HG03460 (cell line): ENCODE data around the gene LRRC26.

ENCODE experiments used
- ATAC-seq: cut with Tn5 transposase; IDR thresholded peaks from one replicate; pipeline ENCODE4 v1.9.1; 2021; ENCODE audit not compliant: unreplicated experiment

Gene LRRC26

DNA sequence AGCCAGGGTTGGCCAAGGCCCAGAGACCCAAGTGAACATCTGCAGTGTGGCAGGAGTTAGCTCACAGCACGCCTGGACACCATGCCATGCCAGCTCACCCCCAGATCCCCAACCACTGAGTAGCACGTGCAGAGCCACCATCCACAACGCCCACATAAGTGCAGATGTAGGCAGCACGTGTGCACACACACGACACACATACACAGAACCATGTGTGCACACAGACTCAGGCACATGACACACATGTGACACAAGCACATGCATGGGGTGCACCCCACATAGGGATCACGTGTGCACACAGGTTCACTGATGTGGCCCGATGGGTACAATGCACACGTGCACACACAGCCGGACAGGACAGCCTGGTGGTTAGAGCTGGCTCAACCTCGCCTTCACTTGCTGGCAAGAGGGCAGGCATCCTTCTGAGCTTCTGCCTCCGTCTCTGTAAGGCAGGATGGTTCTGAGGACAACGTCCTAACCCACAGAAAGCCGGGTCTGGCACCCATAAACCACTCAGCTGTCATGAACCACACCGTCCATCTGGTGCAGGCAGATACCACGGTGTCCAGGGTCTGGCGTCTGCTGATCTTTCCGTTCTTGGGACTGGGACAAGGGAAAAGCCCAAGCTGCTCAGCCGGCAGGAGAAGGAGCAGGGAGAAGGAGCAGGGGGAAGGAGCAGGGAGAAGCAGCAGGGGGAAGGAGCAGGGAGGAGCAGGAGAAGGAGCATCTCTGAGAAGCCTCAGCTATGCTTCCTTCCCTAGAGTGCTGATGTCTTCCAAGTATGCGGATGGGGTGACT is 12.0 kb downstream of the LRRC26 start:
- ATAC-seq = no peak

DNA sequence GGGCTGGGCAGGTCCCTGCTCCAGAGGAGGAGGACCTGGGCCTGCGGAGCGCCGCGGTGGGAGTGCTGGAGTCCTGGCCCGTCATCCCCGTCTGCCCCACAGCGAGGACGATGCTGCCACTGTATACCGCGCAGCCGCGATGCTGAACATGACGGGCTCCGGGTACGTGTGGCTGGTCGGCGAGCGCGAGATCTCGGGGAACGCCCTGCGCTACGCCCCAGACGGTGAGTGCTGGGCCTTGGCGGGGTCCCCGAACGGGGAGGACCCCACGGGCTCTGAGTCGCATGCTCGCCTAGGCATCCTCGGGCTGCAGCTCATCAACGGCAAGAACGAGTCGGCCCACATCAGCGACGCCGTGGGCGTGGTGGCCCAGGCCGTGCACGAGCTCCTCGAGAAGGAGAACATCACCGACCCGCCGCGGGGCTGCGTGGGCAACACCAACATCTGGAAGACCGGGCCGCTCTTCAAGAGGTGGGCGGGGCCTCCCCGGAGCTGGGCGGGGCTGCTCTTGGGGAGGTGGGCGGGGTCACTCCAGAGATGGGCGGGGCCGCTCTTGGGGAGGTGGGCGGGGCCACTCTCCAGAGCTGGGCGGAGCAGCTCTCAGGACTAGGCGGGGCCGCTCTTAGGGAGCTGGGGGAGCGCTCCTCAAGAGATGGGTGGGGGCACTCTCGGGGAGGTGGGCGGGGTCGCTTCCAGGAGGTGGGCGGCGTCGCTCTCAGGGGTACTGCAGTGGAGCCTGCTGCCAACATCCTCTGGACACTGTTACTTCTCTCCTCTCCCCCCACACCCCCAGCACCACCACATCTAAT is 13.1 kb downstream of the LRRC26 start:
- no peak for ATAC-seq

DNA sequence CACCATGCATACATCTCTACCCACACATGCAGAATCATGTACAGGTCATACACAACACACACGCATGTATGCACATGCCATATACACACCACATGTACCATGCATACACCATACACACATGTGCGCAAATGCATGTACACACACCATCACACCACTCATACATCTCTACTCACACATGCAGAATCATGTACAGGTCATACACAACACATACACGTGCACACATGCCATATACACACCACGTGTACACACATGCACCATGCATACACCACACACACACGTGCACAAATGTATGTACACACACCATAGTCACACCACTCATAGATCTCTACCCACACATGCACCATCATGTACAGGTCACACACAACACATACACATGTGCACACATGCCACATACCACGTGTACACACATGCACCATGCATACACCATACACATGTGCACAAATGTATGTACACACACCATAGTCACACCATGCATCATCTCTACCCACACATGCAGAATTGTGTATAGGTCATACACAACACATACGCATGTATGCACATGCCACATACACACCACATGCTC is 16.9 kb downstream of the LRRC26 start:
- no peak for ATAC-seq

- ATAC-seq = peak; percentile 45
Observed at GRCh38 chr9:137150617-137151457, 19.0 kb downstream of the LRRC26 start.

GRCh38 chr9:137149942-137150616 is 19.8 kb downstream of the LRRC26 start:
- ATAC-seq = peak; percentile 17

GRCh38 chr9:137149363-137149762 is 20.5 kb downstream of the LRRC26 start:
- ATAC-seq = no peak

DNA sequence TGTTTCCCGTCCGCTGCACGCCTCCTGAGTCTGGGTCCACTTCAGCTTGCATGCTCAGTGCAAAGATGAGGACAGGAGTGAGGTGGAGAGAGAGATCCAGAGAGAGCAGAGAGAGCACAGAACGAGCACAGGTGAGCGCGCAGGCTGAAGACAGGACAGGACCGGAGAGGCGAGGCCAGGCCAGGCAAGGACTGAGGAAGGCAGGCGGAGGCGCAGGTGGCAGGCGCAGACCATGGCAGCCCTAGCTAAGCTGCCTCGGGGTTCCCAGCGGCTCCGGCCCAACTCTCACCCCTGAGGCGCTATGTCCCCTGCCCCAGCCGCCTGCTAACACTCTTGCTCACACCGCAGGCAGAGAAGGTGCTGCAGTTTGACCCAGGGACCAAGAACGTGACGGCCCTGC is 21.2 kb downstream of the LRRC26 start:
- no peak for ATAC-seq

DNA sequence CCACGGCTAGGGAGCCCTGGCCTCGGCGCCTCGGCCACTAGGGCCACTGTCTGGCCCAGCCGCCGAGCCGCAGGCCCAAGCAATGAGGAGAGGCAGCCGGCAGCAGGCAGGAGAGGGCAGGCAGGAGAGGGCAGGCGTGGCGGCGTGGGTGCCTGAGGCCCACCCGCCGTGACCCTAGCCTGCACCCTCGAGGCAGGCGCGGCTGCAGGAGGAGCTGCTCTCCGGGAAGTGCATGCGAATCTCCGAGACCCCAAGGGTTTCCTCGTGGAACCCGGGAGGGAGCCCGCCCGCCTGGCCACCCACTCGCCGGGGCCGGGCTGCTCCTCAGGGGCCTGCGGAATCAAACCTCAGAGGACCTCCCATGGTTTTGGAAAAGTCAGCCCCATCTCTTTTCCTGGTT is 21.6 kb downstream of the LRRC26 start:
- ATAC-seq = no peak

- no peak for ATAC-seq
Observed at GRCh38 chr9:137147793-137148160, 22.1 kb downstream of the LRRC26 start.

GRCh38 chr9:137147091-137147792 is 22.6 kb downstream of the LRRC26 start:
- no peak for ATAC-seq

GRCh38 chr9:137146527-137146918 is 23.3 kb downstream of the LRRC26 start:
- ATAC-seq = no peak

DNA sequence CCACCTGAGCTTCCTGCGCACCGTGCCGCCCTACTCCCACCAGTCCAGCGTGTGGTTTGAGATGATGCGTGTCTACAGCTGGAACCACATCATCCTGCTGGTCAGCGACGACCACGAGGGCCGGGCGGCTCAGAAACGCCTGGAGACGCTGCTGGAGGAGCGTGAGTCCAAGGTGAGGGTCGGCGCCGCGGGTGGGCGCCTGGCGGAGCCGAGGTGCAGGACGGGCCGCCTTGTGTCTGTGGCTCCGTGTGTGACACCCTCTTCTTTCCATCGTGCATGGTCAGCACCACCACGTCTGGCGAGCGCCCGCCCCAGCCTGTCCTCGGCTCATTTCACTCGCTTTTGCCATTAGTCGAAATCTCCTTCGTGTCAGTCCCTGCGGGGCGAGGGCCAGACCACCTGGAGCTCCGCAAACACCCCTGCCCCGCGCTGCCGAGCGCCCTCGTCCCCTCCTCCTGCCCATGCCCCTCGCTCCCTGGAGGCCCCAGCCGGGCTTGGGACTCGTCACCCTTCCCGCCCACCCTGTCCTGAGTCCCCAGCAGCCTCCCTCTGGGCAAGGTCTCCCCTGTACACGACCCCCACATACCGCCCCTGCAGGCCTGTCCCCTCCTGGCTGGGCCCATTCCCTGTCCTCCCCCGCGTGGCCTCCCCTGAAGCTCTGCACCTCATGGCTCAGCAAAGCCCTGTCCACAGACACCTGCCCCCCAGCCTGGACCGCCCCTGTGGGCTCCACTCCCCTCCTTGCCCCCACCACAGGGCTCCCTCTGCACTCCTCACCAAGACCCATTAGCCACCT is 23.9 kb downstream of the LRRC26 start:
- no peak for ATAC-seq

DNA sequence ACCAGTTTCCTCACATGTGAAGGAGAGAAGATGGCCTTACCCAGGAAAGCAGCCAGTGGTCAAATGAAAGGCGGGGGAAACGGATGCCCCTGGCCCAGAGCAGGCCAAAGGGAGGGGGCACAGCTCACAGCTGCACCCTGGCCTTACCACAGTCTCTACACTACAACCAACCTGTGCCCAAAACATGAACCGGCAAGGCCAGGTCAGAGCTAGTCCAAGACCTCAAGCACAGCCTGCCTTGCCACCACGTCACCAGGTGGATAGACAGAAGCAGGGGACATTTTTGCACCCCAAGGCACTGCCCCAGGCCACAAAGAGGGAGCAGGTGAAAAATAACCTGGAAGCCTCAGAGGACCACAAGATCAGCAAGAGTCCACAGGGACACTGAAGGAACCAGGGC is 26.4 kb downstream of the LRRC26 start:
- no peak for ATAC-seq

- ATAC-seq = no peak
Observed at GRCh38 chr9:137141976-137142936, 27.6 kb downstream of the LRRC26 start.

DNA sequence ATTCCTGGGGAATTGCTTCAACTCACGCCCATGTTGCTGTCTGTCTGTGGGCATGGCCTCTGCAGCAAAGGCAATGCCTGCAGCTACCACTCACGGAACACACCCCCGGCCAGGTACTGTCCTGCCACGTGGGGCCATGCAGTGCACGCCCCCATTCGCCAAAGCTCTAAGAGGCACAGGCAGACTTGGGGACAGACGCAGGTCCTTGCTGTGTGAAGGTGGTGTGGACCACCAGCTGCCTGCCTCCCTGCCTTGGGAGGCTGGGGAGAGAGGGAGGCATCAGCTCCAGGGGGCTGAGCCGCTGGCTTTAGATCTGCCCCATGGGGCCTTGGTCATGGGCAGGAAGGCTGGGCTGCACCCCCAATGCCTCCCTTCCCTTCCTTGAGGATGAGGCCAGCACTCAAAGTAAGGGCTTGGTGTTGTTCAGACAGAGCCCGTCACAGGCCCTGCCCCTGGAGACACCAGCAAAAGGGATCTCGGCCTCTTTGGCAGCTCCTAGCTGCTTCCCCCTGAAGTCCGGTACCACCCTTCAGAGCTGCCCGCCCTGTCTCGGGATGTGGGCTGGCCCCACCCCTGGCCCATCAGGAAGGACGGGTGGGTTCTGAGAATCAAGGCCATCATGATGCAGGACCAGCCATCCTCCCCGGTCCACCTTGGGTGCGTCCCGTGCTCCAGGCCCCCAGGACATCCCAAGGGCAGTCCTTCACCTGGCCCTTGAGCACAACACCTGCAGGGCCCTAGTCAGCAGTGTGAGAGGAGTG is 28.6 kb downstream of the LRRC26 start:
- ATAC-seq = no peak

- no peak for ATAC-seq
Observed at GRCh38 chr9:137140151-137141012, 29.5 kb downstream of the LRRC26 start.
